Muscle of leg (tissue), 16 donors: ENCODE results near the gene TCL1A. TPM values are rescaled to one million over a fixed set of nuclear protein-coding genes. Genes with fewer than 3 reads are reported as not detected.
A peak's percentile ranks its signal among the peaks of the same experiment; 100 is the strongest.
"Not testable (repeated sequence)": the region's sequence is repeated elsewhere in the genome, so short reads cannot be mapped to it uniquely, and the experiment has no call there.

ENCODE experiments used
- DNase-seq: peaks from one replicate; pipeline ENCODE4 v3.0.0; 2013
- H3K27ac ChIP-seq: one replicate; pipeline ENCODE4 v1.5.1; 2013; ENCODE audit warnings: mild to moderate bottlenecking, low read length, control low read depth
- H3K27me3 ChIP-seq: one replicate; pipeline ENCODE4 v1.6.1; 2013; ENCODE audit warnings: low read length; ENCODE audit not compliant: control insufficient read depth, insufficient read depth
- H3K36me3 ChIP-seq: one replicate; pipeline ENCODE4 v1.6.1; 2013; ENCODE audit warnings: low read length; ENCODE audit not compliant: control insufficient read depth, insufficient read depth
- H3K4me1 ChIP-seq: one replicate; pipeline ENCODE4 v1.6.1; 2013; ENCODE audit warnings: low read length; ENCODE audit not compliant: control insufficient read depth, insufficient read depth
- H3K4me3 ChIP-seq: one replicate; pipeline ENCODE4 v1.5.1; 2013; ENCODE audit warnings: low read length, control low read depth
- H3K9me3 ChIP-seq: replicated peaks from 2 replicates; pipeline ENCODE4 v1.6.1; 2013; ENCODE audit warnings: low read depth, low read length; ENCODE audit not compliant: control insufficient read depth
- WGBS: methylation state at CpG from one replicate; pipeline ENCODE4 v1.1.5; 2013; ENCODE audit warnings: missing lambda C conversion rate; ENCODE audit not compliant: insufficient coverage; 5-methylcytosine and 5-hydroxymethylcytosine counted together
- long read RNA-seq, 11 donors: transcript quantifications; one replicate each; lab custom pipeline, GENCODE V29; 2026
- polyA plus RNA-seq, 8 donors: library from polyadenylated mRNA; unstranded; fragments of 120-200 nt; gene quantifications; one replicate each; pipeline versions ENCODE4 v1.2.1 to v1.2.3, GENCODE V29; 2013; ENCODE audit warnings: inconsistent platforms in 1 of 8, low replicate concordance in 1 of 8; ENCODE audit not compliant: insufficient read length in 8 of 8, insufficient read depth in 1 of 8
- total RNA-seq: library from RNA; stranded (reverse); fragments of 120-200 nt; gene quantifications from one replicate; pipeline ENCODE4 v1.2.4, GENCODE V29; 2013

Gene TCL1A
- 0.40 TPM for total RNA-seq
- polyA plus RNA-seq = 1 to 10 TPM in 5 of 8 donors, under 1 TPM in 3; 0.66 to 2.1 (median 1.1) TPM
- long read RNA-seq, donor 1 = 0 reads
- long read RNA-seq, donor 2 = 0 reads
- long read RNA-seq, donor 3 = 0 reads
- long read RNA-seq, donor 4 = 0 reads
- long read RNA-seq, donor 5 = 0 reads
- long read RNA-seq, donor 6 = 0 reads
- long read RNA-seq, donor 7 = 0 reads
- long read RNA-seq, donor 8 = 0 reads
- long read RNA-seq, donor 9 = 0 reads
- long read RNA-seq, donor 10 = 0 reads
- long read RNA-seq, donor 11 = 0 reads

- H3K4me1 ChIP-seq = no peaks in the 10 kb centered on the region
- no peaks in the 10 kb centered on the region for H3K36me3 ChIP-seq
- peaks cover 17% of the 10 kb centered on the region for H3K27me3 ChIP-seq
- H3K4me3 ChIP-seq = no peak within 1 kb of the TSS
- H3K27ac ChIP-seq = no peak within 1 kb of the TSS
- H3K9me3 ChIP-seq = no peaks in the 10 kb centered on the region
- WGBS = 39% methylated on average over 42 of the region's 47 CpGs
- DNase-seq = no peak
Observed at GRCh38 chr14:95713596-95714371, at the start of gene TCL1A. TSS of gene TCL1A (minus strand) at chr14:95714125. CDS start at chr14:95714066, 59 bp downstream.

GRCh38 chr14:95763032-95763431, 49.1 kb upstream of the TCL1A start:
- not testable (repeated sequence) for H3K4me1 ChIP-seq, H3K27me3 ChIP-seq, DNase-seq, H3K9me3 ChIP-seq, H3K36me3 ChIP-seq, H3K4me3 ChIP-seq, H3K27ac ChIP-seq
- WGBS = no CpG with 5 or more reads among the region's 4 CpGs

GRCh38 chr14:95761436-95761835, 47.5 kb upstream of the TCL1A start:
- H3K4me3 ChIP-seq = no peak overlapping the region
- H3K4me1 ChIP-seq = no peaks in the 10 kb centered on the region
- no peak for DNase-seq
- 43% methylated on average over 5 of the region's 6 CpGs for WGBS
- H3K27ac ChIP-seq = no peak overlapping the region
- H3K27me3 ChIP-seq = peaks cover 3% of the 10 kb centered on the region
- no peaks in the 10 kb centered on the region for H3K9me3 ChIP-seq
- no peaks in the 10 kb centered on the region for H3K36me3 ChIP-seq

- WGBS = 50% methylated on average over 1 of the region's 3 CpGs
Observed at GRCh38 chr14:95760596-95760995, 46.7 kb upstream of the TCL1A start.

GRCh38 chr14:95759941-95760340, 46.0 kb upstream of the TCL1A start:
- H3K27ac ChIP-seq = no peak overlapping the region
- no peak overlapping the region for H3K4me3 ChIP-seq
- H3K27me3 ChIP-seq = peaks cover 3% of the 10 kb centered on the region
- H3K36me3 ChIP-seq = no peaks in the 10 kb centered on the region
- H3K4me1 ChIP-seq = no peaks in the 10 kb centered on the region
- H3K9me3 ChIP-seq = no peaks in the 10 kb centered on the region
- no peak for DNase-seq

More at GRCh38 chr14:95760596-95760995, 46.7 kb upstream of the TCL1A start:
- Histone ChIP-seq H3K9me3 (no peaks in the 10 kb centered on the region), H3K27ac (no peak overlapping the region), H3K4me1 (no peaks in the 10 kb centered on the region), H3K27me3 (peaks cover 3% of the 10 kb centered on the region), H3K4me3 (no peak overlapping the region), H3K36me3 (no peaks in the 10 kb centered on the region)
- DNase-seq = peak; percentile 5

- no peaks in the 10 kb centered on the region for H3K36me3 ChIP-seq
- no peak overlapping the region for H3K27ac ChIP-seq
- 93% methylated on average over 6 of the region's 7 CpGs for WGBS
- no peaks in the 10 kb centered on the region for H3K9me3 ChIP-seq
- no peak overlapping the region for H3K4me3 ChIP-seq
- H3K27me3 ChIP-seq = peaks cover 3% of the 10 kb centered on the region
- no peaks in the 10 kb centered on the region for H3K4me1 ChIP-seq
- DNase-seq = no peak
Observed at GRCh38 chr14:95758331-95758730, 44.4 kb upstream of the TCL1A start.

- Histone ChIP-seq H3K27me3 (peaks cover 3% of the 10 kb centered on the region), H3K9me3 (no peaks in the 10 kb centered on the region), H3K4me3 (no peak overlapping the region), H3K4me1 (no peaks in the 10 kb centered on the region), H3K36me3 (no peaks in the 10 kb centered on the region), H3K27ac (no peak overlapping the region)
- WGBS = no CpG with 5 or more reads among the region's 3 CpGs
- no peak for DNase-seq
Observed at GRCh38 chr14:95756751-95757150, 42.8 kb upstream of the TCL1A start.

- no peaks in the 10 kb centered on the region for H3K9me3 ChIP-seq
- H3K4me1 ChIP-seq = no peaks in the 10 kb centered on the region
- no peak overlapping the region for H3K27ac ChIP-seq
- H3K27me3 ChIP-seq = no peaks in the 10 kb centered on the region
- WGBS = 100% methylated on average over 1 of the region's 6 CpGs
- DNase-seq = no peak
- no peak overlapping the region for H3K4me3 ChIP-seq
- H3K36me3 ChIP-seq = no peaks in the 10 kb centered on the region
Observed at GRCh38 chr14:95756127-95756526, 42.2 kb upstream of the TCL1A start.

GRCh38 chr14:95741781-95742180, 27.9 kb upstream of the TCL1A start:
- no peak for DNase-seq
- WGBS = no CpG with 5 or more reads among the region's 4 CpGs
- H3K27me3 ChIP-seq = no peaks in the 10 kb centered on the region
- peaks cover 2% of the 10 kb centered on the region for H3K4me1 ChIP-seq
- H3K9me3 ChIP-seq = no peaks in the 10 kb centered on the region
- no peak overlapping the region for H3K4me3 ChIP-seq
- H3K36me3 ChIP-seq = no peaks in the 10 kb centered on the region
- H3K27ac ChIP-seq = no peak overlapping the region

GRCh38 chr14:95741038-95741490, 27.1 kb upstream of the TCL1A start:
- no peaks in the 10 kb centered on the region for H3K36me3 ChIP-seq
- H3K4me3 ChIP-seq = no peak overlapping the region
- H3K9me3 ChIP-seq = no peaks in the 10 kb centered on the region
- no peaks in the 10 kb centered on the region for H3K27me3 ChIP-seq
- H3K27ac ChIP-seq = no peak overlapping the region
- WGBS = 8% methylated on average over 5 of the region's 5 CpGs
- peak; percentile 20 for DNase-seq
- H3K4me1 ChIP-seq = peaks cover 2% of the 10 kb centered on the region
